Ishikawa (cell line): ENCODE measurements around the gene ZNF174.

Experiments
- CEBPB ChIP-seq: IDR thresholded peaks from 2 replicates; pipeline ENCODE4 v1.6.1; 2012
- CREB1 ChIP-seq: IDR thresholded peaks from 2 replicates; pipeline ENCODE4 v1.6.1; 2012; ENCODE audit warnings: low read depth
- EGR1 ChIP-seq: IDR thresholded peaks from 2 replicates; pipeline ENCODE4 v1.6.1; 2012
- EP300 ChIP-seq: IDR thresholded peaks from 2 replicates; pipeline ENCODE4 v1.6.1; 2012; ENCODE audit warnings: borderline replicate concordance
- FOXM1 ChIP-seq: IDR thresholded peaks from 2 replicates; pipeline ENCODE4 v1.6.1; 2012; ENCODE audit warnings: low read depth, borderline replicate concordance
- NFIC ChIP-seq: IDR thresholded peaks from 2 replicates; pipeline ENCODE4 v1.6.1; 2012
- RAD21 ChIP-seq: IDR thresholded peaks from 2 replicates; pipeline ENCODE4 v1.6.1; 2012; ENCODE audit warnings: low read depth
- TAF1 ChIP-seq: IDR thresholded peaks from 2 replicates; pipeline ENCODE4 v1.6.1; 2012; ENCODE audit warnings: low read depth, mild to moderate bottlenecking
- TCF12 ChIP-seq: IDR thresholded peaks from 2 replicates; pipeline ENCODE4 v1.6.1; 2012; ENCODE audit warnings: low read depth
- TEAD4 ChIP-seq: IDR thresholded peaks from 2 replicates; pipeline ENCODE4 v1.6.1; 2012
- YY1 ChIP-seq: IDR thresholded peaks from 2 replicates; pipeline ENCODE4 v1.6.1; 2012; ENCODE audit warnings: low read depth
- ZBTB7A ChIP-seq: IDR thresholded peaks from 2 replicates; pipeline ENCODE4 v1.6.1; 2012; ENCODE audit warnings: low read depth
- TF ChIP-seq, protein P1 (sequence below): IDR thresholded peaks from 2 replicates; pipeline ENCODE4 v1.6.1; 2012; ENCODE audit warnings: low read depth, mild to moderate bottlenecking
- TF ChIP-seq, protein P2 (sequence below): IDR thresholded peaks from 2 replicates; pipeline ENCODE4 v1.6.1; 2012
- TF ChIP-seq, protein P3 (sequence below): IDR thresholded peaks from 2 replicates; pipeline ENCODE4 v1.6.1; 2012

ZNF174 gene

DNA sequence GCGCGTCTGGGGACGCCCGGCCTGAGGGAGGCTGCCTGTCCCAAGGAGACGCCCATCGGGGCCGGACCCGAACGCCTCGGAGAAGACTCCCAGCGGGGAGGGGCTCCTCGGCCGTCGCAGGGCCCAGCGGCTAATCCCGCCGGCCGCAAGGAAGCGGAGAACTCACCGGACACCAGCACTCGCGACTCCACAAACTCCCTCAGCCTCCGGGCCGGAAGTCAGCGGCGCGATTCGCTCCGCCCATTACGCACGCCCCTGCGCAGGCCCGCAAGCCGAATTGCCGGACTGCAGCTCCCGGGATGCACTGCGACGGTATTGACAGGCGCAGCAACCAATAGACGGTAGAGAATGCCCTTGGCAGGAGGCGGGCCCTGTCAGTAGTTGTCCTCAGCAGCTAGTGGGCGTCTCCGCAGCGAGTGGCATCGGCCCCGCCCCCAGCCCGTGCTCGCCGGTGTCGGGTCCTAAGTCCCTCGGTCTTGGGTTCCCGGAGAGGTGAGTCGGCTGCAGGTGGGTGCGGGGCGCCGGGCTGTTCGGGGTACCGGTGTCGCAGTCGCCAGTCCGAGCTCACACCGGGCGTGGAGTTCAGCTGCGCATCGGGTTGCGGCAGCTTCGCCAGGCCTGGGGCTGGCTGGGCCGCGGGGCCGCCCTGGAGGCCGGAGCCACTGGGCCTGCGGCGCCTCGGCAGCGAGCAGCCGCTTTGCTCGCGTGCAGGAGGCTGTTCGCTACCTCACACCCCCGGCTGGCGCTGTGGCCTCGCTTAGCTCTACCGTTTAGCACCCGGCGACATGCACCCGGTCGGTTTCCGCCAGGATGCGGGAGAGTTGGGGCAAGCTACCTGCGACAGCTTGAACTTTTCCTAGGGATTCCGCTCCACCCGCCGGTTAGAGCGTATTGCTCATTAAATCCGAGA is at the start of gene ZNF174, which contains the start of gene ZSCAN32:
Gene ZNF174 (plus strand): TSS at position 437 of the 910 bp plus-strand sequence. CDS start 790 bp downstream, outside the sequence.
Gene ZSCAN32 (minus strand): TSS at position 226 of the 910 bp plus-strand sequence. CDS start 3,447 bp downstream, outside the sequence.
- no peak for TF ChIP-seq RAD21
- 0 out of 2 replicates have a peak, but pooled peaks have one; percentile 12 for TF ChIP-seq TEAD4
- peak; percentile 9; the same call in 1 of the 2 replicates for TF ChIP-seq YY1
- no peak for TF ChIP-seq FOXM1
- no peak; the same call in 1 of the 2 replicates for TF ChIP-seq CREB1
- TF ChIP-seq, protein P1, sequence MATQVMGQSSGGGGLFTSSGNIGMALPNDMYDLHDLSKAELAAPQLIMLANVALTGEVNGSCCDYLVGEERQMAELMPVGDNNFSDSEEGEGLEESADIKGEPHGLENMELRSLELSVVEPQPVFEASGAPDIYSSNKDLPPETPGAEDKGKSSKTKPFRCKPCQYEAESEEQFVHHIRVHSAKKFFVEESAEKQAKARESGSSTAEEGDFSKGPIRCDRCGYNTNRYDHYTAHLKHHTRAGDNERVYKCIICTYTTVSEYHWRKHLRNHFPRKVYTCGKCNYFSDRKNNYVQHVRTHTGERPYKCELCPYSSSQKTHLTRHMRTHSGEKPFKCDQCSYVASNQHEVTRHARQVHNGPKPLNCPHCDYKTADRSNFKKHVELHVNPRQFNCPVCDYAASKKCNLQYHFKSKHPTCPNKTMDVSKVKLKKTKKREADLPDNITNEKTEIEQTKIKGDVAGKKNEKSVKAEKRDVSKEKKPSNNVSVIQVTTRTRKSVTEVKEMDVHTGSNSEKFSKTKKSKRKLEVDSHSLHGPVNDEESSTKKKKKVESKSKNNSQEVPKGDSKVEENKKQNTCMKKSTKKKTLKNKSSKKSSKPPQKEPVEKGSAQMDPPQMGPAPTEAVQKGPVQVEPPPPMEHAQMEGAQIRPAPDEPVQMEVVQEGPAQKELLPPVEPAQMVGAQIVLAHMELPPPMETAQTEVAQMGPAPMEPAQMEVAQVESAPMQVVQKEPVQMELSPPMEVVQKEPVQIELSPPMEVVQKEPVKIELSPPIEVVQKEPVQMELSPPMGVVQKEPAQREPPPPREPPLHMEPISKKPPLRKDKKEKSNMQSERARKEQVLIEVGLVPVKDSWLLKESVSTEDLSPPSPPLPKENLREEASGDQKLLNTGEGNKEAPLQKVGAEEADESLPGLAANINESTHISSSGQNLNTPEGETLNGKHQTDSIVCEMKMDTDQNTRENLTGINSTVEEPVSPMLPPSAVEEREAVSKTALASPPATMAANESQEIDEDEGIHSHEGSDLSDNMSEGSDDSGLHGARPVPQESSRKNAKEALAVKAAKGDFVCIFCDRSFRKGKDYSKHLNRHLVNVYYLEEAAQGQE = no peak
- TF ChIP-seq NFIC = no peak
- TF ChIP-seq TAF1 = peak; percentile 98
- TF ChIP-seq, protein P2, sequence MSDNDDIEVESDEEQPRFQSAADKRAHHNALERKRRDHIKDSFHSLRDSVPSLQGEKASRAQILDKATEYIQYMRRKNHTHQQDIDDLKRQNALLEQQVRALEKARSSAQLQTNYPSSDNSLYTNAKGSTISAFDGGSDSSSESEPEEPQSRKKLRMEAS = peak; percentile 77
- TF ChIP-seq, protein P3, sequence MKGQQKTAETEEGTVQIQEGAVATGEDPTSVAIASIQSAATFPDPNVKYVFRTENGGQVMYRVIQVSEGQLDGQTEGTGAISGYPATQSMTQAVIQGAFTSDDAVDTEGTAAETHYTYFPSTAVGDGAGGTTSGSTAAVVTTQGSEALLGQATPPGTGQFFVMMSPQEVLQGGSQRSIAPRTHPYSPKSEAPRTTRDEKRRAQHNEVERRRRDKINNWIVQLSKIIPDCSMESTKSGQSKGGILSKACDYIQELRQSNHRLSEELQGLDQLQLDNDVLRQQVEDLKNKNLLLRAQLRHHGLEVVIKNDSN = no peak; the same call in 1 of the 2 replicates
- TF ChIP-seq CEBPB = no peak
- no peak for TF ChIP-seq EP300
- TF ChIP-seq ZBTB7A = no peak
- TF ChIP-seq TCF12 = peak; percentile 67
- TF ChIP-seq EGR1 = no peak

DNA sequence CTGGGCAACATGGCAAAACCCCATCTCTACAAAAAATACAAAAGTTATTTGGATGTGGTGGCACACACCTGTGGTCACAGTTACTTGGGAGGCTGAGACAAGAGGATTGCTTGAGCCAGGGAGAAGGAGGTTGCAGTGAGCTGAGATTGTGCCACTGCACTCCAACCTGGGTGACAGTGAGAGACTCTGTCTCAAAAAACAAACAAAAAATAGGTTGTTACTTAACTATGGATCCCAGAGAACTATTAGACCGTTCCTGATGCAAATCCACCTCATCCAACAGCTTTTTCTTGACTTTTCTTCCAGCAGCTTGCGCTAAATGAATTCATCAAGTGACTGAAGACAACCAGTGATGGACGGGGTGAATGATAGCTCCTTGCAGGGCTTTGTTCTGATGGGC is 45.4 kb upstream of the ZNF174 start, which contains the start of gene OR2C1:
Gene OR2C1 (plus strand): TSS at position 301 of the 400 bp plus-strand sequence. CDS start 52 bp downstream, at position 353.
- TF ChIP-seq EGR1 (no peak), CEBPB (no peak), RAD21 (no peak), TAF1 (no peak)
- TF ChIP-seq, protein P3 = no peak

DNA sequence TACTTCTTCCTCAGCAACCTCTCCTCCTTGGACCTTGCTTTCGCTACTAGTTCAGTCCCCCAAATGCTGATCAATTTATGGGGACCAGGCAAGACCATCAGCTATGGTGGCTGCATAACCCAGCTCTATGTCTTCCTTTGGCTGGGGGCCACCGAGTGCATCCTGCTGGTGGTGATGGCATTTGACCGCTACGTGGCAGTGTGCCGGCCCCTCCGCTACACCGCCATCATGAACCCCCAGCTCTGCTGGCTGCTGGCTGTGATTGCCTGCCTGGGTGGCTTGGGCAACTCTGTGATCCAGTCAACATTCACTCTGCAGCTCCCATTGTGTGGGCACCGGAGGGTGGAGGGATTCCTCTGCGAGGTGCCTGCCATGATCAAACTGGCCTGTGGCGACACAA is 44.9 kb upstream of the ZNF174 start:
- TF ChIP-seq EGR1 (no peak), YY1 (no peak)
- TF ChIP-seq, protein P3 = no peak

- no peak for TF ChIP-seq TCF12
- TF ChIP-seq FOXM1 = no peak
- TF ChIP-seq, protein P3 = no peak
- no peak for TF ChIP-seq ZBTB7A
- TF ChIP-seq, protein P2 = no peak
- no peak for TF ChIP-seq TEAD4
- no peak for TF ChIP-seq RAD21
- no peak for TF ChIP-seq EP300
- no peak for TF ChIP-seq CREB1
- no peak for TF ChIP-seq CEBPB
- TF ChIP-seq YY1 = no peak
- no peak for TF ChIP-seq EGR1
- no peak for TF ChIP-seq TAF1
- TF ChIP-seq, protein P1 = no peak
- no peak for TF ChIP-seq NFIC
Measured at GRCh38 chr16:3358871-3359270, 42.1 kb upstream of the ZNF174 start.

GRCh38 chr16:3362931-3363330 is 38.1 kb upstream of the ZNF174 start:
- TF ChIP-seq TCF12 = no peak
- no peak for TF ChIP-seq NFIC
- no peak for TF ChIP-seq EP300
- TF ChIP-seq EGR1 = no peak
- TF ChIP-seq, protein P3 = no peak
- TF ChIP-seq FOXM1 = no peak
- no peak for TF ChIP-seq CEBPB
- no peak for TF ChIP-seq ZBTB7A
